ENCODE results near the gene PAPPA. TPM values are rescaled to one million over a fixed set of nuclear protein-coding genes. Genes with fewer than 3 reads are reported as not detected.

The PAPPA gene
- total RNA-seq, 3 donors from 2014 or later (not counting 1 experiment from before 2014, with no cell fraction given), result not detected

GRCh38 chr9:116151199-116151598 is 2.4 kb upstream of the PAPPA start:
- Mint-ChIP-seq H3K4me3 (no peak overlapping the region), H3K27me3 (ENCODE audit: low read depth in 2 of 2) (peaks cover 34 to 48% of the 10 kb centered on the region in 2 donors), H3K9me3 (peaks cover 0 to 2% of the 10 kb centered on the region in 2 donors), H3K27ac (no peak overlapping the region), H3K36me3 (peaks cover 29% of the 10 kb centered on the region), H3K4me1 (no peaks in the 10 kb centered on the region)
- WGBS (ENCODE audit: insufficient coverage), result 52% methylated on average over 3 of the region's 4 CpGs
- no peak for ATAC-seq
- Histone ChIP-seq H3K9me3 (ENCODE audit: control insufficient read depth, insufficient read depth, low read length) (no peaks in the 10 kb centered on the region), H3K27me3 (ENCODE audit: control insufficient read depth, insufficient read depth, low read length) (peaks cover 17% of the 10 kb centered on the region), H3K36me3 (ENCODE audit: control insufficient read depth, insufficient read depth, low read length) (no peaks in the 10 kb centered on the region), H3K4me3 (ENCODE audit: low read length) (no peak overlapping the region), H3K4me1 (ENCODE audit: control insufficient read depth, insufficient read depth, low read length) (no peaks in the 10 kb centered on the region), H3K27ac (ENCODE audit: low read length) (no peak overlapping the region)
- no peak for TF ChIP-seq CTCF (IDR thresholded peaks at IDR 0.05)
- intact Hi-C loops (cut with micrococcal nuclease), result no loop called here
- no peak for DNase-seq

- peaks cover 23% of the 10 kb centered on the region for H3K27me3 ChIP-seq (ENCODE audit: control insufficient read depth, insufficient read depth, low read length)
- DNase-seq (no peak), ATAC-seq (no peak)
- H3K4me1 ChIP-seq (ENCODE audit: control insufficient read depth, insufficient read depth, low read length), result no peaks in the 10 kb centered on the region
- intact Hi-C loops (cut with micrococcal nuclease), result no loop called here
- H3K4me1 Mint-ChIP-seq, result no peaks in the 10 kb centered on the region
- no peak overlapping the region for H3K27ac ChIP-seq (ENCODE audit: low read length)
- H3K4me3 Mint-ChIP-seq, result no peak overlapping the region
- 60% methylated on average over 3 of the region's 6 CpGs for WGBS (ENCODE audit: insufficient coverage)
- no peak for TF ChIP-seq CTCF (IDR thresholded peaks at IDR 0.05)
- no peak overlapping the region for H3K27ac Mint-ChIP-seq
- H3K9me3 ChIP-seq (ENCODE audit: control insufficient read depth, insufficient read depth, low read length), result no peaks in the 10 kb centered on the region
- peaks cover 42 to 56% of the 10 kb centered on the region in 2 donors for H3K27me3 Mint-ChIP-seq (ENCODE audit: low read depth in 2 of 2)
- no peaks in the 10 kb centered on the region for H3K36me3 ChIP-seq (ENCODE audit: control insufficient read depth, insufficient read depth, low read length)
- H3K36me3 Mint-ChIP-seq, result peaks cover 29% of the 10 kb centered on the region
- no peak overlapping the region for H3K4me3 ChIP-seq (ENCODE audit: low read length)
- H3K9me3 Mint-ChIP-seq, result peaks cover 0 to 2% of the 10 kb centered on the region in 2 donors
Measured at GRCh38 chr9:116151966-116152381, 1.6 kb upstream of the PAPPA start.

- H3K27ac Mint-ChIP-seq, result no peak overlapping the region
- H3K9me3 Mint-ChIP-seq, result peaks cover 0 to 2% of the 10 kb centered on the region in 2 donors
- H3K27me3 Mint-ChIP-seq (ENCODE audit: low read depth in 2 of 2), result peaks cover 45 to 58% of the 10 kb centered on the region in 2 donors
- no peak for TF ChIP-seq CTCF (IDR thresholded peaks at IDR 0.05)
- H3K4me1 ChIP-seq (ENCODE audit: control insufficient read depth, insufficient read depth, low read length), result no peaks in the 10 kb centered on the region
- H3K36me3 ChIP-seq (ENCODE audit: control insufficient read depth, insufficient read depth, low read length), result no peaks in the 10 kb centered on the region
- ATAC-seq (no peak), DNase-seq (no peak)
- no CpG with 5 or more reads among the region's 2 CpGs for WGBS (ENCODE audit: insufficient coverage)
- no peaks in the 10 kb centered on the region for H3K9me3 ChIP-seq (ENCODE audit: control insufficient read depth, insufficient read depth, low read length)
- no peaks in the 10 kb centered on the region for H3K4me1 Mint-ChIP-seq
- H3K36me3 Mint-ChIP-seq, result peaks cover 29% of the 10 kb centered on the region
- intact Hi-C loops (cut with micrococcal nuclease), result no loop called here
- no peak overlapping the region for H3K27ac ChIP-seq (ENCODE audit: low read length)
- H3K27me3 ChIP-seq (ENCODE audit: control insufficient read depth, insufficient read depth, low read length), result peaks cover 23% of the 10 kb centered on the region
- H3K4me3 Mint-ChIP-seq, result no peak overlapping the region
- H3K4me3 ChIP-seq (ENCODE audit: low read length), result no peak overlapping the region
Measured at GRCh38 chr9:116152390-116152789, 1.2 kb upstream of the PAPPA start.
